Liver (tissue), 9 donors: ENCODE results near the gene MED28. TPM values are rescaled to one million over a fixed set of nuclear protein-coding genes. Genes with fewer than 3 reads are reported as not detected.

Experiments used
- DNase-seq: peaks from one replicate; pipeline ENCODE4 v3.0.0-alpha.2; 2017; ENCODE audit warnings: low spot score
- H3K27ac ChIP-seq, 2 donors: one replicate each; pipeline ENCODE4 v1.7.0; 2013; ENCODE audit warnings: inconsistent platforms in 2 of 2, low read length in 2 of 2, control low read depth in 1 of 2, low read depth in 1 of 2, mild to moderate bottlenecking in 1 of 2
- H3K27me3 ChIP-seq, 4 donors: one replicate each; pipeline versions ENCODE4 v1.6.1 to v1.7.0; 2013; ENCODE audit warnings: low read length in 3 of 4, inconsistent platforms in 1 of 4, mild to moderate bottlenecking in 1 of 4, moderate library complexity in 1 of 4; ENCODE audit not compliant: control insufficient read depth in 4 of 4, insufficient read depth in 4 of 4
- H3K36me3 ChIP-seq, 4 donors: one replicate each; pipeline versions ENCODE4 v1.6.1 to v1.7.0; 2013; ENCODE audit warnings: low read length in 3 of 4, mild to moderate bottlenecking in 3 of 4, low read depth in 1 of 4, moderate library complexity in 1 of 4; ENCODE audit not compliant: control insufficient read depth in 4 of 4, insufficient read depth in 3 of 4
- H3K4me1 ChIP-seq, 4 donors: one replicate each; pipeline versions ENCODE4 v1.6.1 to v1.7.0; 2013; ENCODE audit warnings: low read length in 3 of 4, mild to moderate bottlenecking in 3 of 4, moderate library complexity in 1 of 4; ENCODE audit not compliant: control insufficient read depth in 4 of 4, insufficient read depth in 4 of 4
- H3K4me3 ChIP-seq, 3 donors: one replicate each; pipeline versions ENCODE4 v1.6.1 to v1.7.0; 2013; ENCODE audit warnings: low read length in 3 of 3, control low read depth in 1 of 3, low read depth in 1 of 3, mild to moderate bottlenecking in 1 of 3
- H3K9ac ChIP-seq, 2 donors: one replicate each; pipeline ENCODE4 v1.7.0; 2013; ENCODE audit warnings: low read length in 2 of 2, mild to moderate bottlenecking in 2 of 2, moderate library complexity in 2 of 2, control low read depth in 1 of 2, low read depth in 1 of 2
- H3K9me3 ChIP-seq, 4 donors: one replicate each; pipeline versions ENCODE4 v1.6.1 to v1.7.0; 2013; ENCODE audit warnings: low read length in 3 of 4; ENCODE audit not compliant: control insufficient read depth in 4 of 4
- EGR1 ChIP-seq, 2 donors: IDR thresholded peaks; 2 replicates each; pipeline ENCODE4 v1.6.1; 2016 to 2018; ENCODE audit warnings: antibody characterized with exemption in 2 of 2, low read depth in 2 of 2
- FOXA1 ChIP-seq: IDR thresholded peaks from 2 replicates; pipeline ENCODE4 v1.6.1; 2016; ENCODE audit warnings: antibody characterized with exemption
- FOXA2 ChIP-seq: IDR thresholded peaks from 2 replicates; pipeline ENCODE4 v1.6.1; 2016; ENCODE audit warnings: antibody characterized with exemption
- GABPA ChIP-seq, 2 donors: IDR thresholded peaks in 1 of 2; conservative IDR thresholded peaks in 1 of 2; 2 replicates each; pipeline ENCODE4 v1.6.1; 2016; ENCODE audit warnings: antibody characterized with exemption in 2 of 2, mild to moderate bottlenecking in 1 of 2, moderate library complexity in 1 of 2
- HNF4A ChIP-seq, 2 donors: conservative IDR thresholded peaks; 2 replicates each; pipeline ENCODE4 v1.6.1; 2016; ENCODE audit warnings: antibody characterized with exemption in 2 of 2, mild to moderate bottlenecking in 2 of 2
- HNF4G ChIP-seq: IDR thresholded peaks from 2 replicates; pipeline ENCODE4 v1.6.1; 2016; ENCODE audit warnings: antibody characterized with exemption
- JUND ChIP-seq, 2 donors: IDR thresholded peaks; 2 replicates each; pipeline ENCODE4 v1.6.1; 2016; ENCODE audit warnings: antibody characterized with exemption in 2 of 2
- NR2F2 ChIP-seq: IDR thresholded peaks from 2 replicates; pipeline ENCODE4 v1.6.1; 2016; ENCODE audit warnings: antibody characterized with exemption
- RAD21 ChIP-seq, 2 donors: IDR thresholded peaks; 2 replicates each; pipeline ENCODE4 v1.6.1; 2016; ENCODE audit warnings: antibody characterized with exemption in 2 of 2, mild to moderate bottlenecking in 2 of 2
- REST ChIP-seq: IDR thresholded peaks from 2 replicates; pipeline ENCODE4 v1.6.1; 2016; ENCODE audit warnings: antibody characterized with exemption, mild to moderate bottlenecking
- RXRA ChIP-seq, 2 donors: IDR thresholded peaks; 2 replicates each; pipeline ENCODE4 v1.6.1; 2017 to 2018; ENCODE audit warnings: antibody characterized with exemption in 2 of 2, mild to moderate bottlenecking in 1 of 2
- SP1 ChIP-seq: IDR thresholded peaks from 2 replicates; pipeline ENCODE4 v1.6.1; 2018; ENCODE audit warnings: antibody characterized with exemption, mild to moderate bottlenecking
- TAF1 ChIP-seq: conservative IDR thresholded peaks from 2 replicates; pipeline ENCODE4 v1.6.1; 2016; ENCODE audit warnings: antibody characterized with exemption, mild to moderate bottlenecking
- YY1 ChIP-seq: IDR thresholded peaks from 2 replicates; pipeline ENCODE4 v1.6.1; 2016; ENCODE audit warnings: antibody characterized with exemption, mild to moderate bottlenecking
- WGBS: extraction: QIAGEN DNeasy Blood & Tissue Kit; methylation state at CpG from one replicate; pipeline ENCODE4 v1.1.7; 2013; 5-methylcytosine and 5-hydroxymethylcytosine counted together
- polyA plus RNA-seq, 2 donors: library from polyadenylated mRNA; stranded (reverse) in 1 of 2; unstranded in 1 of 2; fragments of 200-250 nt in 1 of 2; fragments of >200 nt in 1 of 2; fragmentation: Nextera tagmentation in 1 of 2; extraction: Ambion mirVana in 1 of 2; gene quantifications; one replicate each; pipeline versions ENCODE4 v1.2.1 to v1.2.3, GENCODE V29; 2013 to 2015
- total RNA-seq, 2 donors: library from RNA; depleted of rRNA; stranded (reverse); fragments of >200 nt; gene quantifications; one replicate each; pipeline ENCODE4 v1.2.3, GENCODE V29; 2014
- TF ChIP-seq, protein P1 (sequence below): IDR thresholded peaks from 2 replicates; pipeline ENCODE4 v1.6.1; 2016; ENCODE audit warnings: antibody characterized with exemption
- TF ChIP-seq, protein P2 (sequence below): fragments of 150-350 bp; IDR thresholded peaks from 2 replicates; pipeline ENCODE4 v1.5.1; 2017; ENCODE audit warnings: improper control_type of control experiment, low read depth, low read length; ENCODE audit not compliant: missing input control
- TF ChIP-seq, protein P3 (sequence below): IDR thresholded peaks from 2 replicates; pipeline ENCODE4 v1.6.1; 2016; ENCODE audit warnings: antibody characterized with exemption
- TF ChIP-seq, protein P4 (sequence below): IDR thresholded peaks from 2 replicates; pipeline ENCODE4 v1.6.1; 2016; ENCODE audit warnings: antibody characterized with exemption
- donor health status: healthy.
- donor health status: healthy.
- donor health status: healthy.
- donor health status: healthy.
- donor health status: healthy.

Gene MED28
- total and polyA plus RNA-seq, 4 donors, result 6.3 to 26.8 (median 9.1) TPM

GRCh38 chr4:17665346-17665745 is 50.9 kb downstream of the MED28 start:
- Histone ChIP-seq H3K9ac (no peak overlapping the region), H3K36me3 (no peaks in the 10 kb centered on the region), H3K27ac (no peak overlapping the region), H3K9me3 (no peaks in the 10 kb centered on the region), H3K27me3 (peaks cover 0 to 3% (median 0%) of the 10 kb centered on the region in 4 donors), H3K4me1 (no peaks in the 10 kb centered on the region), H3K4me3 (no peak overlapping the region)
- WGBS, result 36% methylated on average over 1 of the region's 1 CpG
- TF ChIP-seq FOXA1 (no peak), FOXA2 (no peak)
- DNase-seq, result no peak

GRCh38 chr4:17665852-17666251 is 51.4 kb downstream of the MED28 start:
- H3K27me3 ChIP-seq, result peaks cover 0 to 3% (median 0%) of the 10 kb centered on the region in 4 donors
- no peak overlapping the region for H3K9ac ChIP-seq
- H3K4me1 ChIP-seq, result no peaks in the 10 kb centered on the region
- no peak overlapping the region for H3K27ac ChIP-seq
- H3K4me3 ChIP-seq, result no peak overlapping the region
- no peaks in the 10 kb centered on the region for H3K9me3 ChIP-seq
- DNase-seq, result no peak
- TF ChIP-seq HNF4G (no peak), RXRA (IDR thresholded peaks at IDR 0.05) (no peak), FOXA1 (no peak), RAD21 (IDR thresholded peaks at IDR 0.05) (no peak), REST (no peak), YY1 (no peak), SP1 (no peak), EGR1 (IDR thresholded peaks at IDR 0.05; ENCODE audit: low read depth in 2 of 2) (no peak), GABPA (IDR thresholded peaks at IDR 0.05 in 1 of 2, conservative IDR thresholded peaks at IDR 0.05 in 1 of 2) (no peak), NR2F2 (no peak), HNF4A (conservative IDR thresholded peaks at IDR 0.05) (no peak), TAF1 (no peak), FOXA2 (no peak), JUND (IDR thresholded peaks at IDR 0.05) (no peak)
- TF ChIP-seq, protein P1, sequence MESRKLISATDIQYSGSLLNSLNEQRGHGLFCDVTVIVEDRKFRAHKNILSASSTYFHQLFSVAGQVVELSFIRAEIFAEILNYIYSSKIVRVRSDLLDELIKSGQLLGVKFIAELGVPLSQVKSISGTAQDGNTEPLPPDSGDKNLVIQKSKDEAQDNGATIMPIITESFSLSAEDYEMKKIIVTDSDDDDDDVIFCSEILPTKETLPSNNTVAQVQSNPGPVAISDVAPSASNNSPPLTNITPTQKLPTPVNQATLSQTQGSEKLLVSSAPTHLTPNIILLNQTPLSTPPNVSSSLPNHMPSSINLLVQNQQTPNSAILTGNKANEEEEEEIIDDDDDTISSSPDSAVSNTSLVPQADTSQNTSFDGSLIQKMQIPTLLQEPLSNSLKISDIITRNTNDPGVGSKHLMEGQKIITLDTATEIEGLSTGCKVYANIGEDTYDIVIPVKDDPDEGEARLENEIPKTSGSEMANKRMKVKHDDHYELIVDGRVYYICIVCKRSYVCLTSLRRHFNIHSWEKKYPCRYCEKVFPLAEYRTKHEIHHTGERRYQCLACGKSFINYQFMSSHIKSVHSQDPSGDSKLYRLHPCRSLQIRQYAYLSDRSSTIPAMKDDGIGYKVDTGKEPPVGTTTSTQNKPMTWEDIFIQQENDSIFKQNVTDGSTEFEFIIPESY, result no peak
- TF ChIP-seq, protein P2, sequence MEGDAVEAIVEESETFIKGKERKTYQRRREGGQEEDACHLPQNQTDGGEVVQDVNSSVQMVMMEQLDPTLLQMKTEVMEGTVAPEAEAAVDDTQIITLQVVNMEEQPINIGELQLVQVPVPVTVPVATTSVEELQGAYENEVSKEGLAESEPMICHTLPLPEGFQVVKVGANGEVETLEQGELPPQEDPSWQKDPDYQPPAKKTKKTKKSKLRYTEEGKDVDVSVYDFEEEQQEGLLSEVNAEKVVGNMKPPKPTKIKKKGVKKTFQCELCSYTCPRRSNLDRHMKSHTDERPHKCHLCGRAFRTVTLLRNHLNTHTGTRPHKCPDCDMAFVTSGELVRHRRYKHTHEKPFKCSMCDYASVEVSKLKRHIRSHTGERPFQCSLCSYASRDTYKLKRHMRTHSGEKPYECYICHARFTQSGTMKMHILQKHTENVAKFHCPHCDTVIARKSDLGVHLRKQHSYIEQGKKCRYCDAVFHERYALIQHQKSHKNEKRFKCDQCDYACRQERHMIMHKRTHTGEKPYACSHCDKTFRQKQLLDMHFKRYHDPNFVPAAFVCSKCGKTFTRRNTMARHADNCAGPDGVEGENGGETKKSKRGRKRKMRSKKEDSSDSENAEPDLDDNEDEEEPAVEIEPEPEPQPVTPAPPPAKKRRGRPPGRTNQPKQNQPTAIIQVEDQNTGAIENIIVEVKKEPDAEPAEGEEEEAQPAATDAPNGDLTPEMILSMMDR, result no peak
- TF ChIP-seq, protein P3, sequence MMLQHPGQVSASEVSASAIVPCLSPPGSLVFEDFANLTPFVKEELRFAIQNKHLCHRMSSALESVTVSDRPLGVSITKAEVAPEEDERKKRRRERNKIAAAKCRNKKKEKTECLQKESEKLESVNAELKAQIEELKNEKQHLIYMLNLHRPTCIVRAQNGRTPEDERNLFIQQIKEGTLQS, result no peak
- TF ChIP-seq, protein P4, sequence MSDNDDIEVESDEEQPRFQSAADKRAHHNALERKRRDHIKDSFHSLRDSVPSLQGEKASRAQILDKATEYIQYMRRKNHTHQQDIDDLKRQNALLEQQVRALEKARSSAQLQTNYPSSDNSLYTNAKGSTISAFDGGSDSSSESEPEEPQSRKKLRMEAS, result no peak
- WGBS, result 54% methylated on average over 3 of the region's 3 CpGs
- H3K36me3 ChIP-seq, result no peaks in the 10 kb centered on the region
